OCI-LY7 (cell line): ENCODE measurements around the gene THRB.

Source experiments
- CTCF ChIP-seq: fragments of 200-600 bp; sonication (generic); conservative IDR thresholded peaks from 2 replicates; pipeline ENCODE4 v1.5.1; 2014; ENCODE audit warnings: mild to moderate bottlenecking, antibody characterized with exemption, low read length, moderate library complexity, mixed read lengths
- EZH2phosphoT487 ChIP-seq: fragments of 200-600 bp; sonication (generic); IDR thresholded peaks from 2 replicates; pipeline ENCODE4 v1.6.1; 2018; ENCODE audit warnings: low read depth, borderline replicate concordance, mild to moderate bottlenecking, mixed run types, antibody characterized with exemption, low read length, moderate library complexity, mixed read lengths

GRCh38 chr3:24166515-24166914 is 328.1 kb downstream of the THRB start:
- TF ChIP-seq CTCF (no peak), EZH2phosphoT487 (no peak)
